ENCODE measurements around the gene THSD4.

Gene THSD4

DNA sequence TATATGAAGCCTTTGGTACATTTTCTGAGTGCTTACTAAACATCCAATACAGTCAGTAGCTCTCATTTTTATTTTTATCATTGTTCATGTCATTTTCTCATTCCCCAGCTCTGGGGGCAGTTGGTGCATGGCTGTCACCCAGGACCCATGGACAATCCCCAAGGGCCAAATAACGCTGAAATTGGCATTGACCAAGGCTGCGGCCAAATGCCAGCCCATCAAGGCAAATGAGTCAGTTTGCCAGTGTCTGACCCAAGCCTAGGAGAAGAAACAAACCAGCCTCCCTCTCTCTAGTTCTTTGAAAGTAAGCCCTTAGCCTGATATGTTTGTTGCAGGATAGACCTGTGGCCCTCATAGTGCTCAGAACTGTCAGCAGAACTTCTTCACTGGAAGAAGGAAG, 219.2 kb downstream of the THSD4 start:
- no peak for DNase-seq

DNA sequence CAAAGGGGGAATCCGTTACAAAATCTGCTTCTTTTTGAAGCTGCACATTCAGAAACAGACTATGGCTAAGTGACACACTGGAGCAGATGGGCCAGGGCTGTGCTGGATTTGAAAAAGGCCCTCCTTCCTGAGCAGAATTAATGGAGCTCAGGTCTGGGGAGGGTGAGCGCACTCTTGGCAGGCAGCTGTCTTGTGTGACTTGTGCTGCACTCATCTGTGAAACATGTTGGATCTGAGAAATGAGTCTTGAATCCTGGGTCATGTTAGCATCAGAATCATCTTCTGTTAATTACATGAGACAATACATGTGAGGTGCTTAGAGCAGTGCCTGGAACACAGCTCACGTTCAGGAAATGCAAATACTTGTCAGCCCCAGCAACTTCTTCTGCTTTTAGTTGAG, 219.6 kb downstream of the THSD4 start:
- peak; percentile 52 for DNase-seq

DNA sequence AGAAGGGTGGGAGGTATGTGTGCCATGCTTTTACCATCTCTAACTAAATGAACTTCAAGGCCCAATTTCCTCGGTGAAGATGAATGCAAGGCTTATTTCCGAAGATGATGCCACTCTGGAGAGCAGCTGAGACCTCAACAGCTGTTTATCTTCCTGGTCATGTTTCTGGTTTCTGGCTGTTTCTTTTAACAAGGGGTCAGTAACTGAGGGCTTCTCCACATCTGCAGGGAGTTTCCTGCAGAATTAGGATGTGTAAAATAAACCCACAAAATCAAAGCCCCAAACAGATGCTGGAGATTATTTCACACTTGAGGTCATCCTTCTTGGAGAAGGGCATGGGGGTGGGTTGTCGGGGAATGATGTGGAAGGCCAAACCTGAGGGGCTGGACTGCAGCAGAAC, 220.3 kb downstream of the THSD4 start:
- no peak for DNase-seq

- DNase-seq = no peak
Measured at GRCh38 chr15:71336671-71337070, 221.4 kb downstream of the THSD4 start.

DNA sequence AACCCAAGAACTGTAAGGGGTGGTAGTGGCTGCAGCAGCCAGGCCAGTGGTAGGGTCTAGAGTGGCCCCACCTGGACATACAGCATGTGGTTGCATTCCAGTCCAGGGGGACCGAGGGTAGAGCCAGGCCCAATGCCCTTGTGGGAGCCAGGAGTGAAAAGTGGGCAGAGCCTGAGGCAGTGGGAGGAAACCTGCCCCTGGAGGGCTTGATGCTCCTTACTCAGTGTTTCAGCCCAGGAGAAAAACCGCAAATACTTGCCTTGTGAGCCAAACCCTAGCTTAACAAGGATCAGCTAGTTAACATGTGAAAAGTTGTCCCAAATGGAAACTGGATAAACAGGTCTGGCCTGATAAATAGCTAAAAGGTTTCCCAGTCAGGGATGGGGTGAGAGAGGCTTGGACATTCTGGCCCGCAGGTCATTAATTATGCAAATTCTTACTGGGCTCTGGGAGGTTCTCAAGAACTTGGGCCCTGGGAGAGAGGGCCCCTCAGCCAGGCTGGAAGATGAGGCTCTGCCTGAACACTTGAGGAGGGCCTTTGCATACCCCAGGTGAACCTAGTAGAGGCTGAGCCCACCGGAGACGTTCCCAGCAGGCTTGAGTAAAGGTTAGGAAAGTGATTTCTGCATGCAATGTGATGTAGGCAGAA, 222.1 kb downstream of the THSD4 start:
- DNase-seq = no peak

DNA sequence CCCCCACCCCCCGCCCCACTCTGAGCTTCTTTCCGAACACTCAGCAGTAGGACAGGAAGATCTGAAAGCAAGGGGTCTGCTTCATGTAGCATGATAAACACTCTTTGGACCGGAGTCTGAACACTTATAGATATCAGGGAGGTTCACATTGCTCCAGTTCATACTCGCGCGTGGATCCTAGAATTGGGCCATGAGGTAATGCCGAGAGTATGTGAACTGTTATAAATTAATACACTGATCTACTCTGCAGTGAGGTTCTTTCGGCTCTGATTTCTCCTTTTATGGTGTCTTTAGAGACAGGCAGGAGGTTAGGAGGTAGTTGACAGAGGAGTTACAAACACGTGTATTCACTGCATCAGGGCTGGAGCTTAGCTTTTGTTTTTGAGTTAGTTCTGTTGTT, 223.0 kb downstream of the THSD4 start:
- DNase-seq = no peak

DNA sequence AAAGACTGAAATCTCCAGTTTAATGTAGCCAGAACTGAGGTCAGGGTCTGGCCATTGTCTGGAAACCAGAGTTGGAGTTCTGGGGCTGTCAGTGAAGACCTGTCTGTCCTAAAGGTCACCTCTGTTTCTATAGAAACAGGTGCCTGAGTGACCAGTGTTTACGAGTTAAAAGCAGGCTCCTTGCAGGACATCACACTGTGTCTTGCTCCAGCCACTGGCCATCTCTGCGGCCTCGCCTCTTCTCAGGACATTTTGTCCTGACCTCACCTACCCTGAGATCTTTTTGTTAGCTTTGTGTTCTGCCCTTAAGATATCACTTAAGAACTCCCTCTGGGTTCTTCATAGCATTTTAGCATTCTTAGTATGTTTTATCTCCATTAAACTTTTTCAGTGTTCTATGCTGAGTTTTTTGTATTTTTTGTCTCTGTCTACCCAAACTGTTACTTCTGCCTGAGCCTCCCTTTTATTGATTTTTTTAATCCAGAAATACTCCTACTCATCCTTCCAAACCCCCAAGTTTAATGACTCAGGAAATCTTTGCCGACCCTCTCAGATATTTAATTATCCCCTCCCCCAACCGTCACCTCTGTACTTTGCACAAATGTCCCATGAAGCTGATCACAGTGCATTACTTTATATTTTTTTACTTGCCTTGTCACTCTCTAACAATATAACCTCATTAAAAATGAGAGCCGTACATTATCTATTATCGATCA, 223.7 kb downstream of the THSD4 start:
- DNase-seq = no peak

DNA sequence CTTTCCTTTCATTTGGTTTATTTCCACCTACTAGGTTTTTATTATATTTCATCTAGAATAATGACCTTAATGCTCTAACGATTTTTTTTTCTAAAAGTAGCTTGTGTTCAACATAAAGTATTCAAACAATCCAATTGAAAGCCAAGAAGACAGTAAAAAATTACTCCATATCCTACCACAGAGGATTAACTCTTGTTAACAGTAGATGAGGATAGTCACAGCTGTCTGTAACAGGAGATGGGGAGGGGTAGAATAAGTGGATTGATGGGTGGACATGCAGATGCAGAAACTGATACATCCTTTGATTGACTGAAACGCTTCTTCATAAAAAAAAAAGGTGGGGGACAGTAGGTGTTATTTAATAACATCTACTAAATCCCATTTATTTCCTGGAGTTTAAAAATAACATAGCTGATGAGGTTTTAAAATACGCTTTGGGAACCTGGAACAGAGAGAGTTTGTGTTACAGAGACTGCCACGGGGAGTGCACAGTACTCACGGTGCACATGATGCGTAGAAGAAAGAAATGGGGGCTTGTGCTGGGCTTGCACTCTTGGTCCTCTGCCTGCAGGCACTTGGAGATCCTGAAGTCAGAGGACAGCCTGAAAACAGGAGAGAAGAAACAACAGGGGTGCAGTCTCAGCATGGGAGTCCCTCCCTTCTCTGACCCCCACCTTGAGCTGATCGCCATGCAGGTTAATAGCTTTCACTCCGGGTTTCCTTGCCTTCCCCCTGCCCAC, 226.7 kb downstream of the THSD4 start:
- DNase-seq = no peak

DNA sequence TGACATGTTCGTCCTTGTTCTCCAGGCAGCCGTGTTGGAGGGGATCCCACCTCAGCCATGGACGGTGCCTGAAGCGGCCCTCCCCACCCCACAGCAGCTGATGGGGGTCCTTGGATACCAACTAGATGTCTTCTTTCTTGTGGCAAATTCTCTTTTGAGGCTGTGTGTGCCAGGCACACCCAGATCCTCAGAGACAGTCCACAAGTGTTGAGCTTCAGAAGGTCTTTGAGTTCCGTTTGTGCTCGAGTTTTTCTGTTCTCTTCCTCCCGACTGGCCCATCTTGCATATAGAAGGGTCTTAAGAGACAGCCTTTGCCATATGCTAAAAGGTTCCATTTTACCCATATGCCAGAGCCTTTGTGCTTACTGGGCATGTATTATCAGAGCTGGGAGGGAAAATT, 227.4 kb downstream of the THSD4 start:
- no peak for DNase-seq

DNA sequence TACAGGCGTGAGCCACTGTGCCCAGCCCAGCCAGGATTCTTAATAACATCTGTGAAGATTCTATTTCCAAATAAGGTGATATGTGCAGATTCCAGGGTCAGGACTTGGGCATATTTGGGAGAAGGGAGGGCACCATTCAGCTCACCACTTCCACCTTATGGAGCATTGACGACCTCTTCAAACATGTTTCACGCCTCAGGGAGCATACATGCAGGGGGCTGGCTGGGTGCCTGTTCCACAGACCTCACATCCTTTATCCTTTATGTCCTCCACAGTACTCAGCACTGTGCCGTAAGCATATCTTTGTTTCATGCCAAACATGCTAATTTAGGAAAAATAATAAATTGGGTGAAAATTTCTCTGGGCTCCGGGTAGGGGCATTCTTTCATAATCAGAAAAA, 229.0 kb downstream of the THSD4 start:
- DNase-seq = no peak

DNA sequence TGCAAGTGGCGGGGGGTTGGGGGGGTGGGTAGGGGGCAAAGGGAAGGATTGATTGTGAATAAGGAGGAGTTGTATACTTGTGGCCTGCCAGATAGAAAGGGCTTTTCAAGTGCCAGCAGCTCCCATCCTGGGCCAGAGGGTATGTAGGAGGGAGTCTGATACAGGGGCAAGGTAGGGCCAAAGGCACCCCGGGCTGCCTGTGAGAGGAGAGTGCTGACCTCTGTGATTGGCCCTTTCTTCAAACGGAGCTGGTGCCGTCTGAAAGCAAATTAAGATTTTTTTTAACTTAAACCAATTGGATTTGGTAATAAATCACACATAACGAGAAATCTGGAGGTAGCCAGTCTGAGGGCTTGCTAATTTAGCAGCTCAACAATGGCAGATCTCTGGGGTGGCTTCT, 229.9 kb downstream of the THSD4 start:
- DNase-seq = no peak

DNA sequence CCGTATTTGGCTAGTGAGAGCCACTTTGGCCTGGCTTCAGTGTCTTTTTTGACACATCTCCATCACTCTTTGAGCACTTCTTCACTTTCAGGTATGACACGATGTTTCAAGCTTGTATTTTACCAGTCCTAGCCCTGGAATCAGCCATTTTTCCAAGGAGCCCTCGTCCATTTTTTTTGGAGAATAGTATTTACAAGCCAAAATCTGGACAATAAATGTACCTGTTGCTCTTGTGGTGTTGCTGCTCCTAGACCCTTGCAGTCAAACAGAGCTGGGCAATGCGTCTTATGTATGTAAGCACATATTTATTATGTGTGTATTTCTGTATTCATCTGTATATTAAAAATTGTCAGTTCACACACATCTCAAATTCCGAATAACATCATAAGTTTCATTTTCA, 231.2 kb downstream of the THSD4 start:
- no peak for DNase-seq

- no peak for DNase-seq
Measured at GRCh38 chr15:71348597-71348996, 233.3 kb downstream of the THSD4 start.

DNA sequence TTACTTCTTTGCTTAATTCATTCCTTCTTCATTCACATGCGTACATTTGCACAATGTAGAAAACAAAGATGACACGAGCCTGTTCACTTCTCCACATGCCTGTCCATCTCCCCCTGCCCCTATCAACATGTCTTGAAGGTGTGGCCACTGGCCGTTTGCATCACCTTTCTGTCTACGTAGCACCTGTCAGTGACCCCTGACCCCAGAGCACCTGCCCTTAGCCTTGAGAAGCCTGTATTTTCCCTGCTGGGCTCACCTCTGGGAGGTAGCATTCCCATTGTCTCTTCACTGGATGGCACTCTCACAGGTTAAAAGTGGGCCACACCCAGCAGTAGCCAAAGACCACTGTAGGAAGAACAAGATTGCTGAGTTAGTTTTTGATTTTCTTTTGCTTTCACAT, 234.1 kb downstream of the THSD4 start:
- DNase-seq = no peak

DNA sequence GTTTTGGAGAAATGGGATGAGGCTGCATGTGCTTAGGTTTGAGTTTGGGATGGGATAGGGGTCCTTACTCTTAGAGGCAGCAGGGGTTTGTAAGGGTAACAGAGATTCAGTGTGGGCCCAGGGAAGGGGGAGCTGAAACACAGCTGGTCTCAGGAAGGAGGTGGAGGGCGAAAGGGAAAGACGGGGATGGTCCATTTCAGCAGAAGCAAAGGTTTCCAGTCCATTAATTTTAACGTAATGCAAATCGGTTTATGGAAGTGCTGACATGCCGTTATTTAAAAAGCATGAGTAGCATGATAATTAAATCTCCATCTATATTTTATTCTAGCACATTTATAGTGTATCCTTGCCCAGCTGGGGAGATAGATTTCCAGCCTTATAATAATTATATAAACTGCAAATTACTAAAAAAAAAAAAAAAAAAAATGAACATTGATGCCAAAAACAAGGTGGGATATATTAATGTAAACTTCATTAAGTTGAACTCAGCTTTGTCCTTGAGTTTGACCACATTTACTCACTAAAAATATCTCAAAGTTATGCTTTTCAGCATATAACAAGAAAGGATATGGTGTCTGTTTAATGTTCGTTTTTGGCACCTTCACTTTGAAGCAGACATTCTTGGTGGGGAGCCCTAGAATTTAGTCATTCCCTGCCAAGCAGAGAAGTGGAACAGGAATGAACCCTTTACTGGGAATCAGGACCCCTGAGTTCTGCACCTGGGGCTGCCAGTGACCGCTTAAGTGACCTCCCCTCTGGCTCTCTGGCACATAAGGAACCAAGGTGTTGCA, 234.7 kb downstream of the THSD4 start:
- DNase-seq = no peak

- DNase-seq = no peak
Measured at GRCh38 chr15:71350622-71351378, 235.5 kb downstream of the THSD4 start.

GRCh38 chr15:71352125-71352524, 236.9 kb downstream of the THSD4 start:
- DNase-seq = no peak

- no peak for DNase-seq
Measured at GRCh38 chr15:71352765-71353164, 237.5 kb downstream of the THSD4 start.

DNA sequence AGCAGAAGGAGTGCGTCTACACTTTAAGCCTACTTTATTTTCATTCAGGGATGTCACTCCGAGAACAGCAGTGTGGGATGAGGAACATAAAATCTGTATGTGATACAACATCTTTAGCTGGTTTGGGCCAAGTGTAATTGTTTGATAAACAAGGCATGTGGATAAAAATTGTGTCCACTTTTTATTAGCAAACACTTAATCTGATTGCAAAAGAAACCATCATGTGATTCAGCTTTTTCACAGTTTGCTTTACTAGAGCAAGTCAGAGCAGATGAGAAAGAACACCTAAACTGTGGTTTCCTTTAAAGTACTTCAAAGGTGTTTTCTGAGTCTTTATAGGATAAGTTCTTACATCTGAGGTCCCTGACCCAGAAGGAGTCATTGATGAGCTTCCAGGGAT, 237.9 kb downstream of the THSD4 start:
- no peak for DNase-seq

- no peak for DNase-seq
Measured at GRCh38 chr15:71355268-71355667, 240.0 kb downstream of the THSD4 start.

GRCh38 chr15:71357321-71357732, 242.1 kb downstream of the THSD4 start:
- peak; percentile 79 for DNase-seq

DNA sequence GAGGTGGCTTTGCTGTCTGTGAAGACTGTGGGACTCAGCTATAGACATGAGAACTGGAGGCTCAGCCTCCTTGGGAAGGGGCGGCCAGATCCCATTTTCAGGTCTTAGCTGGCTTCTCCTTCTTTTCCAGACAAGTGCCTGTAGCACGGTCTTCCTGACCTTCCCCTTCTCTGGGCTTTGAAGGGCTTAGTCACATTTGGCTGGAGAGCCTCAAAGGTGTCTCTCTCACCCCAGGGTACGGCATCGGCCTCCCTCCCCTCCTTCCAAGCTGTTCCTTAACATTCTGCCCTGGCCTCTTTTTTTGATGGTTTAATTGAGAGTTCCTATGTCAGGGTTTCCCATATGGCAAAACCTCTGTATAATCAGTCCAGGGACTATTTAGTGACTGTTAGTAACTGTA, 242.7 kb downstream of the THSD4 start:
- no peak for DNase-seq

GRCh38 chr15:71359246-71359645, 244.0 kb downstream of the THSD4 start:
- no peak for DNase-seq

Measured in left hindlimb (tissue), 1 donor.